Ovary (tissue), 9 donors: ENCODE results near the gene SPO11. TPM values are rescaled to one million over a fixed set of nuclear protein-coding genes. Genes with fewer than 3 reads are reported as not detected.

Experiments used
- DNase-seq, 5 donors: peaks; one replicate each; pipeline ENCODE4 v3.0.0-alpha.2; 2019 to 2020
- H3K27ac ChIP-seq, 2 donors: fragments of 200-600 bp; one replicate each; pipeline versions ENCODE4 v1.5.1 to v1.8.0; 2019 to 2022
- H3K27me3 ChIP-seq: fragments of 200-600 bp; one replicate; pipeline ENCODE4 v1.8.0; 2022
- H3K36me3 ChIP-seq: fragments of 200-600 bp; sonication (generic); one replicate; pipeline ENCODE4 v1.5.1; 2019
- H3K4me1 ChIP-seq: one replicate; pipeline ENCODE4 v1.8.1; 2013; ENCODE audit warnings: mild to moderate bottlenecking, moderate library complexity; ENCODE audit not compliant: insufficient read depth
- H3K4me3 ChIP-seq: fragments of 200-600 bp; sonication (generic); one replicate; pipeline ENCODE4 v1.5.1; 2017
- H3K9me3 ChIP-seq, 2 donors: fragments of 200-600 bp in 1 of 2; sonication (generic) in 1 of 2; one replicate each; pipeline versions ENCODE4 v1.5.1 to v1.8.1; 2013 to 2019; ENCODE audit warnings: mild to moderate bottlenecking in 1 of 2, moderate library complexity in 1 of 2
- EP300 ChIP-seq: sonication (generic); formaldehyde crosslinking; IDR thresholded peaks from one replicate; pipeline ENCODE4 v1.6.1; 2017; ENCODE audit warnings: antibody characterized with exemption
- POLR2A ChIP-seq: fragments of 450-650 bp; IDR thresholded peaks from one replicate; pipeline ENCODE4 v1.6.1; 2017; ENCODE audit warnings: antibody characterized with exemption, mild to moderate bottlenecking, moderate library complexity
- WGBS, 3 donors: extraction: QIAGEN DNeasy Blood & Tissue Kit in 1 of 3; methylation state at CpG; one replicate each; pipeline versions ENCODE4 v1.1.5 to v1.1.7; 2013 to 2017; 5-methylcytosine and 5-hydroxymethylcytosine counted together
- intact Hi-C, 4 donors: fragments of 100-400 bp; cut with DNase I; formaldehyde crosslinking; loops; one replicate each; pipeline versions ENCODE4 v1.11.0 to v1.15.1; 2022 to 2023
- polyA plus RNA-seq, 2 donors: library from polyadenylated mRNA; stranded (reverse); fragments of 200-250 nt in 1 of 2; fragments of 350-450 nt in 1 of 2; fragmentation: Illumina TruSeq in 1 of 2; extraction: RNeasy Lipid Tissue Mini Kit (QIAGEN cat#74804) in 1 of 2; gene quantifications; one replicate each; pipeline ENCODE4 v1.2.3, GENCODE V29; 2013 to 2014
- total RNA-seq, 7 donors: library from RNA; depleted of rRNA in 2 of 7; stranded (reverse); fragments of >200 nt in 2 of 7; fragmentation: NEBNext Ultra II Directional in 3 of 7; extraction: Animal tissue kit (Norgen Biotek cat#: 25700) in 3 of 7; gene quantifications; one replicate each; pipeline versions ENCODE4 v1.1.0 to v1.2.4, GENCODE V29; 2016 to 2023
- TF ChIP-seq, protein P1 (sequence below), 3 donors: fragments of 450-650 bp in 2 of 3; fragments of 200-600 bp in 1 of 3; IDR thresholded peaks; one replicate each; pipeline versions ENCODE4 v1.5.1 to v1.8.0; 2016 to 2022; ENCODE audit warnings: antibody characterized with exemption in 3 of 3, mild to moderate bottlenecking in 1 of 3
- donor health status: DM: no; HTN: no; CAD: no; lungs with moderate emphysema.
- donor health status: DM: no; HTN: no; CAD: no.
- donor health status: Bipolar disorder and iron deficiency.
- donor health status: DM: yes; HTN: yes; CAD: no.
- donor health status: DM: no; HTN: no; CAD: no.
- donor health status: DM: yes; HTN: yes; CAD: no.

The SPO11 gene
- total and polyA plus RNA-seq, 9 donors = not detected

DNA sequence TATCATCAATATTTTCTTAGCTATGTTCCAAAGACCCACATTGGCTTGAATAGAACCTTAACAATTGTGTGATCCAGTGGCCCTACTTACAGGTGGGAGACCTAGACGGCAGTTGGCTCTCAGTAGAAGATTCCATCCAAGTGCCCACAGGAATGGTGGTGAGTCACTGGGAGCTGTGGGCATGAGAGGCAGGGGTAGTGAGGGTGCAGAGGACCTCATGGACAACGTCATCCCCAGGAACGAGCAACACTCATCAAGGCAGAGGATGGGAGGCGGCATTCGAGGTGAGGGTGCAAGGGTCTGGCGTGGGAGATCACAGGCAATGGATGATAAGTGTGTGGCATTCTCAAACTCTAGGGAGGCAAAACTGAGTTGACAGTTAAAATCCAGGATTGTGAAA is 17.5 kb upstream of the SPO11 start:
- no peaks in the 10 kb centered on the region for H3K9me3 ChIP-seq
- H3K27me3 ChIP-seq = no peaks in the 10 kb centered on the region
- no peaks in the 10 kb centered on the region for H3K36me3 ChIP-seq
- intact Hi-C loops = no loop called here
- DNase-seq = no peak
- 76 to 81% (median 80%) methylated on average over 6 of the region's 6 CpGs for WGBS, 3 donors
- no peak overlapping the region for H3K4me3 ChIP-seq
- TF ChIP-seq EP300 (no peak), POLR2A (no peak)
- TF ChIP-seq, protein P1, sequence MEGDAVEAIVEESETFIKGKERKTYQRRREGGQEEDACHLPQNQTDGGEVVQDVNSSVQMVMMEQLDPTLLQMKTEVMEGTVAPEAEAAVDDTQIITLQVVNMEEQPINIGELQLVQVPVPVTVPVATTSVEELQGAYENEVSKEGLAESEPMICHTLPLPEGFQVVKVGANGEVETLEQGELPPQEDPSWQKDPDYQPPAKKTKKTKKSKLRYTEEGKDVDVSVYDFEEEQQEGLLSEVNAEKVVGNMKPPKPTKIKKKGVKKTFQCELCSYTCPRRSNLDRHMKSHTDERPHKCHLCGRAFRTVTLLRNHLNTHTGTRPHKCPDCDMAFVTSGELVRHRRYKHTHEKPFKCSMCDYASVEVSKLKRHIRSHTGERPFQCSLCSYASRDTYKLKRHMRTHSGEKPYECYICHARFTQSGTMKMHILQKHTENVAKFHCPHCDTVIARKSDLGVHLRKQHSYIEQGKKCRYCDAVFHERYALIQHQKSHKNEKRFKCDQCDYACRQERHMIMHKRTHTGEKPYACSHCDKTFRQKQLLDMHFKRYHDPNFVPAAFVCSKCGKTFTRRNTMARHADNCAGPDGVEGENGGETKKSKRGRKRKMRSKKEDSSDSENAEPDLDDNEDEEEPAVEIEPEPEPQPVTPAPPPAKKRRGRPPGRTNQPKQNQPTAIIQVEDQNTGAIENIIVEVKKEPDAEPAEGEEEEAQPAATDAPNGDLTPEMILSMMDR (IDR thresholded peaks at IDR 0.05) = no peak
- H3K4me1 ChIP-seq = no peaks in the 10 kb centered on the region
- H3K27ac ChIP-seq = no peak overlapping the region

- WGBS, 3 donors = 56 to 66% (median 60%) methylated on average over 5 of the region's 5 CpGs
- Histone ChIP-seq H3K4me3 (no peak overlapping the region), H3K36me3 (no peaks in the 10 kb centered on the region), H3K4me1 (no peaks in the 10 kb centered on the region), H3K9me3 (no peaks in the 10 kb centered on the region), H3K27ac (no peak overlapping the region), H3K27me3 (no peaks in the 10 kb centered on the region)
- TF ChIP-seq EP300 = no peak
- TF ChIP-seq, protein P1 (IDR thresholded peaks at IDR 0.05) = no peak
- TF ChIP-seq POLR2A = no peak
- intact Hi-C loops = no loop called here
- no peak for DNase-seq
Measured at GRCh38 chr20:57313230-57313629, 16.4 kb upstream of the SPO11 start.

DNA sequence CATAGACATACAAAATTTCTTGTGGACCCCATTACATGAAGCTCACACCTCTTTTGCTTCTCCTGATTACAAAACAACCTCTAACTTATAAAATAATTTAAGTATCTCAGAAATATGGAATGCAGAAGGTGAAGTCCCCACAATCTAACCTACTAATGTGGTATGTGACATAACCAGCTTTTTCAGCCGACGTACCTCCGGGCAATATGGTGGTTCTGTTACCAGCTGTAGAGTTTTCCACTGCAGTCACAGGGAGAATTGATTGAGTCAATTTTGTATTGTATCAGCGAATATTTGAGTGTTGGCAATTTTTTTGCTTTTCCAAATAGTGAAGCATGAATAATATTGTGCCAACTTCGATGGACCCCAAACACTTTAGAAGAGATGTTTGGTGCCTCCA is 15.7 kb upstream of the SPO11 start:
- no peak overlapping the region for H3K4me3 ChIP-seq
- no peak overlapping the region for H3K27ac ChIP-seq
- 85 to 92% (median 89%) methylated on average over 5 of the region's 5 CpGs for WGBS, 3 donors
- TF ChIP-seq POLR2A (no peak), EP300 (no peak)
- TF ChIP-seq, protein P1 (IDR thresholded peaks at IDR 0.05) = no peak
- no peaks in the 10 kb centered on the region for H3K36me3 ChIP-seq
- DNase-seq = no peak
- H3K27me3 ChIP-seq = no peaks in the 10 kb centered on the region
- no peaks in the 10 kb centered on the region for H3K4me1 ChIP-seq
- intact Hi-C loops = no loop called here
- no peaks in the 10 kb centered on the region for H3K9me3 ChIP-seq

DNA sequence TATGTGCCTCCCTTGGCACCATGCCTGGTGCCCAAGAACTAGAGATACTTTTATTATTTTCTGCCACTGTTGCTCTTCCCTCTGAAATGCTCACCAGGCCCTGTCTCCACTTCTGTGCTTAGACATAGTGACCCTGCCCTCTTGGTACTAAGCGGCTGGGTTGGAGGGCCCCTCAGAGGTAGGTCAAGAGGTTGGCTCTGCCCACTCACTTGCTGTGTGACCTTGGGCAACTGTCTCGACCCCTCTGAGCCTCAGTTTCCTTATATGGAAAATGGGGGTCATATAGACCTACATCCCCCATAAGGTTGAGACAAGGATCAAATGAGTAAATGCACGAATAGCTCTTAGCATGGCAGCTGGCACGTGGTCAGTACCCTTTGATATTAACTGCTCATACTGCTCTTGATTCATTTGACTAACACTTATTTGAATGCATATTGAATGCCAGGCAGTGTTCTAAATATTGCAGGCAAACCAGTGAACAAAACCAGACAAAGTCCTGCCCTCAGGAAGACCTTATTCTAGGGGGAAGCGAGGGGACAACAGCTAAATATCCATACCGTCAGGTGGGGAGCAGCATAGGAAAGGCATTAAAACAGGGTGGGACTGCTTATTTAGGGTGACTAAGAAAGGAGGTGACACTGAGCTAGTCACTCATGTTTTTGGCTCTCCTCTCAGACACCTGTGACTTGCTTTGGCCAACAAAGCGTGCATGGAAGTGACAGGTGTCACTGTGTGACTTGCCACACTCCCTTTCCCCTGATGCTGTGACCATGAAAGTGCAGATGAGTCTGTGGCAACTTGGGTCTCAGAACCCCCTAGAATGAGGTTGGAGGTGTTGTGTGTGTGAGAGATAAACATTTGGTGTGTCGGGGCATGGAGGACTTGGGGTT is 14.3 kb upstream of the SPO11 start:
- Histone ChIP-seq H3K27me3 (no peaks in the 10 kb centered on the region), H3K9me3 (no peaks in the 10 kb centered on the region), H3K36me3 (no peaks in the 10 kb centered on the region), H3K4me1 (no peaks in the 10 kb centered on the region), H3K27ac (no peak overlapping the region), H3K4me3 (no peak overlapping the region)
- TF ChIP-seq, protein P1 (IDR thresholded peaks at IDR 0.05) = no peak
- no peak for TF ChIP-seq EP300
- TF ChIP-seq POLR2A = no peak
- intact Hi-C loops = no loop called here
- 70 to 79% (median 73%) methylated on average over 8 of the region's 8 CpGs for WGBS, 3 donors
- no peak for DNase-seq
